K562 (cell line): ENCODE measurements around the gene KATNAL2. TPM values are rescaled to one million over a fixed set of nuclear protein-coding genes. Genes with fewer than 3 reads are reported as not detected.

ENCODE experiments used
- ATAC-seq: fragments of 200-7000 bp; cut with Tn5 transposase; 3 replicates; pipeline ENCODE4 v1.9.1; 2020; ENCODE audit warnings: moderate library complexity
- BruUV-seq: library from RNA; stranded (reverse); fragments of 400-500 nt; replicated peaks from 2 replicates; lab custom pipeline; 2021; lab: Mats Ljungman, UMichigan
- CTCF ChIA-PET: fragments of 300-600 bp; formaldehyde crosslinking; extraction: SDS; loops from one replicate; lab custom pipeline; 2021; ENCODE audit warnings: low intra/inter-chr PET ratio; lab: Yijun Ruan, JAX
- POLR2A ChIA-PET: fragments of 300-600, 350-650 bp; sonication (Branson Sonifier 250); formaldehyde crosslinking; extraction: SDS; loops from one replicate; lab custom pipeline; 2021; ENCODE audit warnings: antibody characterized with exemption, inconsistent platforms; lab: Yijun Ruan, JAX
- DNase-seq, 4 experiments: peaks; one replicate each; pipeline versions ENCODE4 v3.0.0 to v3.0.0-alpha.2; 2011 to 2018; ENCODE audit warnings: low spot score in 3 of 4, mixed read lengths in 3 of 4; ENCODE audit errors: extremely low read depth in 1 of 4
- FAIRE-seq: peaks from 2 replicates; lab custom pipeline; 2011; peaks lifted over from hg19 to GRCh38; lab: Jason Lieb, UNC
- H2AFZ ChIP-seq: 2 replicates; pipeline ENCODE4 v1.6.0; 2011; ENCODE audit warnings: low read depth, low read length, control low read depth, inconsistent platforms
- H3K27ac ChIP-seq: fragments of 200-600 bp; 3 replicates; pipeline ENCODE4 v1.8.0; 2011; ENCODE audit warnings: low read depth, mild to moderate bottlenecking, control low read depth, inconsistent platforms, low read length, moderate library complexity, mixed read lengths; ENCODE audit errors: extremely low read depth
- H3K27me3 ChIP-seq, 2 experiments: fragments of 300-600 bp in 1 of 2; 2 replicates in 1 of 2; 3 replicates in 1 of 2; pipeline versions ENCODE4 v1.6.0 to v1.8.0; 2011; ENCODE audit warnings: inconsistent platforms in 2 of 2, low read length in 2 of 2, mild to moderate bottlenecking in 1 of 2, mixed read lengths in 1 of 2, moderate library complexity in 1 of 2; ENCODE audit not compliant: control insufficient read depth in 2 of 2, insufficient read depth in 2 of 2
- H3K36me3 ChIP-seq: fragments of 300-600 bp; 3 replicates; pipeline ENCODE4 v1.8.0; 2011; ENCODE audit warnings: mild to moderate bottlenecking, low read length, inconsistent platforms; ENCODE audit not compliant: control insufficient read depth, insufficient read depth
- H3K4me1 ChIP-seq, 2 experiments: fragments of 200-600 bp in 1 of 2; replicated peaks in 1 of 2; 2 replicates in 1 of 2; 3 replicates in 1 of 2; pipeline versions ENCODE4 v1.5.1 to v1.8.0; 2011; ENCODE audit warnings: inconsistent platforms in 2 of 2, low read length in 2 of 2, mild to moderate bottlenecking in 1 of 2, mixed read lengths in 1 of 2, moderate library complexity in 1 of 2; ENCODE audit not compliant: control insufficient read depth in 2 of 2, insufficient read depth in 2 of 2
- H3K4me2 ChIP-seq: 2 replicates; pipeline ENCODE4 v1.6.1; 2011; ENCODE audit warnings: low read length, control low read depth, inconsistent platforms, mixed read lengths; ENCODE audit not compliant: insufficient read depth
- H3K4me3 ChIP-seq: fragments of 200-600 bp; sonication (generic), shearing (Covaris generic); 2 replicates; pipeline ENCODE4 v1.5.1; 2016; ENCODE audit warnings: control low read depth, inconsistent platforms
- H3K79me2 ChIP-seq: fragments of 200-600 bp; 3 replicates; pipeline ENCODE4 v1.8.0; 2011; ENCODE audit warnings: low read length, inconsistent platforms; ENCODE audit not compliant: control insufficient read depth, insufficient read depth
- H3K9ac ChIP-seq, 2 experiments: 2 replicates each; pipeline versions ENCODE4 v1.6.0 to v1.6.1; 2011; ENCODE audit warnings: low read depth in 2 of 2, low read length in 2 of 2, control low read depth in 1 of 2, inconsistent platforms in 1 of 2, mild to moderate bottlenecking in 1 of 2, mixed read lengths in 1 of 2; ENCODE audit not compliant: insufficient read depth in 1 of 2
- H3K9me1 ChIP-seq: one replicate; pipeline ENCODE4 v1.6.0; 2011; ENCODE audit warnings: inconsistent platforms, mild to moderate bottlenecking, low read length, moderate library complexity; ENCODE audit not compliant: control insufficient read depth, insufficient read depth
- H3K9me3 ChIP-seq: replicated peaks from 2 replicates; pipeline ENCODE4 v1.5.1; 2011; ENCODE audit warnings: low read depth, low read length, inconsistent platforms; ENCODE audit not compliant: control insufficient read depth, insufficient read depth
- H4K20me1 ChIP-seq: replicated peaks from 2 replicates; pipeline ENCODE4 v1.6.1; 2011; ENCODE audit warnings: low read length, inconsistent platforms, mixed read lengths; ENCODE audit not compliant: control insufficient read depth, insufficient read depth
- ATF3 ChIP-seq, 2 experiments: fragments of 450-650 bp in 1 of 2; sonication (generic) in 1 of 2; formaldehyde crosslinking in 1 of 2; IDR thresholded peaks in 1 of 2; conservative IDR thresholded peaks in 1 of 2; 2 replicates each; pipeline versions ENCODE4 v1.6.1 to v1.8.1; 2016 to 2023; ENCODE audit warnings: mild to moderate bottlenecking in 2 of 2, moderate library complexity in 2 of 2, inconsistent platforms in 1 of 2, missing genetic modification reagents in 1 of 2
- GABPA ChIP-seq: fragments of 200-800 bp; sonication (Bioruptor generic); conservative IDR thresholded peaks from 2 replicates; pipeline ENCODE4 v1.6.1; 2016; ENCODE audit warnings: low read depth, missing genetic modification characterization, missing compliant biosample characterization
- JUND ChIP-seq, 2 experiments: IDR thresholded peaks; 2 replicates in 1 of 2; 3 replicates in 1 of 2; pipeline ENCODE4 v1.6.1; 2011; ENCODE audit warnings: borderline replicate concordance in 2 of 2, low read depth in 2 of 2, low read length in 2 of 2, improper control_type of control experiment in 1 of 2, missing biosample characterization in 1 of 2, missing genetic modification characterization in 1 of 2, missing genetic modification reagents in 1 of 2
- KDM1A ChIP-seq, 2 experiments: fragments of 450-650 bp; IDR thresholded peaks; 2 replicates each; pipeline ENCODE4 v1.6.1; 2016; ENCODE audit warnings: mild to moderate bottlenecking in 2 of 2
- MEIS2 ChIP-seq: fragments of 450-650 bp; IDR thresholded peaks from 2 replicates; pipeline ENCODE4 v1.6.1; 2014; ENCODE audit warnings: mild to moderate bottlenecking; ENCODE audit not compliant: partially characterized antibody
- SAFB2 ChIP-seq: fragments of 200-400 bp; formaldehyde crosslinking; IDR thresholded peaks from 2 replicates; pipeline ENCODE4 v1.6.1; 2018; ENCODE audit warnings: borderline replicate concordance, low read length, low read depth, moderate library complexity; ENCODE audit not compliant: severe bottlenecking
- WGBS: fragments of 100-300 bp; shearing (Covaris generic); methylation state at CpG from one replicate; pipeline ENCODE4 v1.1.6; 2016; ENCODE audit warnings: low coverage, mixed read lengths; ENCODE audit not compliant: insufficient coverage; ENCODE audit errors: missing lambda C conversion rate; 5-methylcytosine and 5-hydroxymethylcytosine counted together
- in situ Hi-C: fragments of 300-500 bp; cut with MboI; formaldehyde crosslinking; loops from 4 replicates; pipeline ENCODE4 v1.15.0; 2018; ENCODE audit warnings: inconsistent platforms, mixed read lengths
- intact Hi-C: fragments of 100-400 bp; cut with micrococcal nuclease; formaldehyde crosslinking; loops from 2 replicates; pipeline ENCODE4 v1.14.2; 2022
- polyA plus RNA-seq, 8 experiments: library from polyadenylated mRNA; depleted of rRNA in 4 of 8; stranded (reverse) in 5 of 8; unstranded in 3 of 8; fragments of >200 nt; fragmentation: Nextera tagmentation in 2 of 8; fragmentation: Illumina TruSeq in 1 of 8; extraction: Ambion mirVana in 2 of 8; extraction: Trizol in 1 of 8; gene quantifications; 2 replicates each; pipeline versions ENCODE4 v1.2.1 to v1.2.3, GENCODE V29; 2011 to 2014; ENCODE audit warnings: inconsistent platforms in 1 of 8, missing spikeins in 1 of 8
- total RNA-seq, 7 experiments: library from RNA; depleted of rRNA in 6 of 7; stranded (reverse); fragments of >200 nt in 6 of 7; fragmentation: Illumina TruSeq in 2 of 7; extraction: Trizol in 2 of 7; gene quantifications; 2 replicates each; pipeline versions ENCODE4 v1.2.1 to v1.2.3, GENCODE V29; 2011 to 2021; ENCODE audit warnings: low replicate concordance in 1 of 7
- TF ChIP-seq, protein P1 (sequence below): sonication (generic); formaldehyde crosslinking; IDR thresholded peaks from 2 replicates; pipeline ENCODE4 v1.8.0; 2023; ENCODE audit warnings: mild to moderate bottlenecking, missing genetic modification reagents
- TF ChIP-seq, protein P2 (sequence below): fragments of 450-650 bp; formaldehyde crosslinking; IDR thresholded peaks from 2 replicates; pipeline ENCODE4 v1.4.0; 2020; ENCODE audit warnings: mild to moderate bottlenecking, mixed read lengths

KATNAL2 gene
- total and polyA plus RNA-seq, 9 of the 15 experiments (the other 6 are each of a cell fraction or from before 2014, with no cell fraction given): 0.08 to 1.2 (median 0.48) TPM

DNA sequence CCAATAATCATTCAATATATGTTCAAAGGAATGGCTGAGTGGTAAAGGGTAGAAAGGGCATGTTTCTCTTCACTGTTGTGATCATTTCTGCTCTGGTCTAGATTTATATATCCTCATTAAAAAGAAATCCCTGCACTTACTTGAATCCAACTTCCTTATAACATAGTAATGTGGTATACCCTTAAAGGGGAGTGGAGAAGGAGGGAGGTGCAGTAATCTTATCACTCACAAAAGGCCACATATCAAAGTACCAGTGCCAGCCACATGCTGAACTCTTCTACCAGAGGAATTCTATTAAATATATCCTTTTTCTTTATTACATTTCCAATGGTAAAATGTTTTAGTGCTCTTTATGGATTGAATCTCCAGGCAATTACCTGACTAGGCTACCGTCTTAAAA, 3.3 kb downstream of the KATNAL2 start (continued):
- TF ChIP-seq, protein P1, sequence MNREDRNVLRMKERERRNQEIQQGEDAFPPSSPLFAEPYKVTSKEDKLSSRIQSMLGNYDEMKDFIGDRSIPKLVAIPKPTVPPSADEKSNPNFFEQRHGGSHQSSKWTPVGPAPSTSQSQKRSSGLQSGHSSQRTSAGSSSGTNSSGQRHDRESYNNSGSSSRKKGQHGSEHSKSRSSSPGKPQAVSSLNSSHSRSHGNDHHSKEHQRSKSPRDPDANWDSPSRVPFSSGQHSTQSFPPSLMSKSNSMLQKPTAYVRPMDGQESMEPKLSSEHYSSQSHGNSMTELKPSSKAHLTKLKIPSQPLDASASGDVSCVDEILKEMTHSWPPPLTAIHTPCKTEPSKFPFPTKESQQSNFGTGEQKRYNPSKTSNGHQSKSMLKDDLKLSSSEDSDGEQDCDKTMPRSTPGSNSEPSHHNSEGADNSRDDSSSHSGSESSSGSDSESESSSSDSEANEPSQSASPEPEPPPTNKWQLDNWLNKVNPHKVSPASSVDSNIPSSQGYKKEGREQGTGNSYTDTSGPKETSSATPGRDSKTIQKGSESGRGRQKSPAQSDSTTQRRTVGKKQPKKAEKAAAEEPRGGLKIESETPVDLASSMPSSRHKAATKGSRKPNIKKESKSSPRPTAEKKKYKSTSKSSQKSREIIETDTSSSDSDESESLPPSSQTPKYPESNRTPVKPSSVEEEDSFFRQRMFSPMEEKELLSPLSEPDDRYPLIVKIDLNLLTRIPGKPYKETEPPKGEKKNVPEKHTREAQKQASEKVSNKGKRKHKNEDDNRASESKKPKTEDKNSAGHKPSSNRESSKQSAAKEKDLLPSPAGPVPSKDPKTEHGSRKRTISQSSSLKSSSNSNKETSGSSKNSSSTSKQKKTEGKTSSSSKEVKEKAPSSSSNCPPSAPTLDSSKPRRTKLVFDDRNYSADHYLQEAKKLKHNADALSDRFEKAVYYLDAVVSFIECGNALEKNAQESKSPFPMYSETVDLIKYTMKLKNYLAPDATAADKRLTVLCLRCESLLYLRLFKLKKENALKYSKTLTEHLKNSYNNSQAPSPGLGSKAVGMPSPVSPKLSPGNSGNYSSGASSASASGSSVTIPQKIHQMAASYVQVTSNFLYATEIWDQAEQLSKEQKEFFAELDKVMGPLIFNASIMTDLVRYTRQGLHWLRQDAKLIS (CRISPR knock-in tag): no peak
- no peak for TF ChIP-seq GABPA
- TF ChIP-seq, protein P2, sequence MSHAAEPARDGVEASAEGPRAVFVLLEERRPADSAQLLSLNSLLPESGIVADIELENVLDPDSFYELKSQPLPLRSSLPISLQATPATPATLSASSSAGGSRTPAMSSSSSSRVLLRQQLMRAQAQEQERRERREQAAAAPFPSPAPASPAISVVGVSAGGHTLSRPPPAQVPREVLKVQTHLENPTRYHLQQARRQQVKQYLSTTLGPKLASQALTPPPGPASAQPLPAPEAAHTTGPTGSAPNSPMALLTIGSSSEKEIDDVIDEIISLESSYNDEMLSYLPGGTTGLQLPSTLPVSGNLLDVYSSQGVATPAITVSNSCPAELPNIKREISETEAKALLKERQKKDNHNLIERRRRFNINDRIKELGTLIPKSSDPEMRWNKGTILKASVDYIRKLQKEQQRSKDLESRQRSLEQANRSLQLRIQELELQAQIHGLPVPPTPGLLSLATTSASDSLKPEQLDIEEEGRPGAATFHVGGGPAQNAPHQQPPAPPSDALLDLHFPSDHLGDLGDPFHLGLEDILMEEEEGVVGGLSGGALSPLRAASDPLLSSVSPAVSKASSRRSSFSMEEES (CRISPR knock-in tag): no peak

GRCh38 chr18:46939337-46939963, 22.0 kb downstream of the KATNAL2 start:
- Histone ChIP-seq H3K36me3 (no peaks in the 10 kb centered on the region), H3K27ac (no peak overlapping the region), H3K4me2 (no peak overlapping the region), H3K4me1 (no peaks in the 10 kb centered on the region), H3K4me3 (no peak overlapping the region), H3K27me3 (no peaks in the 10 kb centered on the region), H4K20me1 (no peaks in the 10 kb centered on the region), H3K9me3 (no peaks in the 10 kb centered on the region), H3K9ac (no peak overlapping the region), H2AFZ (no peak overlapping the region), H3K9me1 (no peaks in the 10 kb centered on the region), H3K79me2 (no peaks in the 10 kb centered on the region)
- CTCF ChIA-PET: no interaction called here
- no peak for TF ChIP-seq JUND (IDR thresholded peaks at IDR 0.05; ENCODE audit: borderline replicate concordance, low read depth, low read length)
- 0 out of 3 replicates have a peak, but pooled peaks have one; percentile 32 for TF ChIP-seq JUND (tag; IDR thresholded peaks at IDR 0.05; ENCODE audit: borderline replicate concordance, low read depth, low read length)
- TF ChIP-seq SAFB2: no peak
- TF ChIP-seq ATF3 (IDR thresholded peaks at IDR 0.05): peak; percentile 50
- TF ChIP-seq ATF3 (CRISPR knock-in tag; conservative IDR thresholded peaks at IDR 0.05): no peak
- TF ChIP-seq KDM1A (IDR thresholded peaks at IDR 0.05): 0 out of 4 replicates have a peak, but pooled peaks of 1 of the 2 experiments have one; percentile 22
- peak; percentile 16 for TF ChIP-seq MEIS2
- no peak for FAIRE-seq
- intact Hi-C loops: no loop called here
- DNase-seq: peak in 1 of 4 experiments; percentile 10
- POLR2A ChIA-PET: interaction anchor here (0.8 kb wide), 1 partner anchor 272 kb away, joined by 4 read pairs; no protein-coding TSS in a partner anchor
- BruUV-seq: no TSS peak
- in situ Hi-C loops: no loop called here
- no peak for ATAC-seq
- 0% methylated on average over 1 of the region's 1 CpG for WGBS
